Stimulated activated CD4-positive, alpha-beta T cell treated with anti-CD3 and anti-CD28 coated beads, Interleukin-1b, Interleukin-23, amount 100 ng/mL, for 4 hours (primary cell): ENCODE data around the gene CNFN.

Source experiments
- DNase-seq, 2 donors: peaks; one replicate each; pipeline ENCODE4 v3.0.0-alpha.2; 2020; ENCODE audit warnings: low read depth in 2 of 2

CNFN gene

GRCh38 chr19:42389899-42390298 is at the start of gene CNFN:
TSS of gene CNFN (minus strand) at chr19:42390297. CDS start at chr19:42389037, 1,260 bp downstream.
- DNase-seq, result no peak

GRCh38 chr19:42436006-42436405 is 45.9 kb upstream of the CNFN start:
- no peak for DNase-seq

DNA sequence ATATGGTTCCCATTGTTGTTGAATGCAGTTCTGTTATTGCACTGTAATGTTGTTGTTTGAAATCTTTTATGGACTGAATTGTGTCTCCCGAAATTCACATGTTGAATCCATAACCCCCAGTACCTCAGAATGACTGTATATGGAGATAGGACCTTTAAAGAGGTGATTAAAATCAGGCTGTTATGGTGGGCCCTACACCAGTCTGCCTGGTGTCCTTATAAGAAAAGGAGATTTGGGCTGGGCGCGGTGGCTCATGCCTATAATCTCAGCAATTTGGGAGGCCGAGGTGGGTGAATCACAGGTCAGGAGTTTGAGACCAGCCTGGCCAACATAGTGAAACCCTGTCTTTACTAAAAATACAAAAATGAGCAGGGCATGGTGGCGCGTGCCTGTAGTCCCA is 45.2 kb upstream of the CNFN start:
- DNase-seq, result no peak

DNA sequence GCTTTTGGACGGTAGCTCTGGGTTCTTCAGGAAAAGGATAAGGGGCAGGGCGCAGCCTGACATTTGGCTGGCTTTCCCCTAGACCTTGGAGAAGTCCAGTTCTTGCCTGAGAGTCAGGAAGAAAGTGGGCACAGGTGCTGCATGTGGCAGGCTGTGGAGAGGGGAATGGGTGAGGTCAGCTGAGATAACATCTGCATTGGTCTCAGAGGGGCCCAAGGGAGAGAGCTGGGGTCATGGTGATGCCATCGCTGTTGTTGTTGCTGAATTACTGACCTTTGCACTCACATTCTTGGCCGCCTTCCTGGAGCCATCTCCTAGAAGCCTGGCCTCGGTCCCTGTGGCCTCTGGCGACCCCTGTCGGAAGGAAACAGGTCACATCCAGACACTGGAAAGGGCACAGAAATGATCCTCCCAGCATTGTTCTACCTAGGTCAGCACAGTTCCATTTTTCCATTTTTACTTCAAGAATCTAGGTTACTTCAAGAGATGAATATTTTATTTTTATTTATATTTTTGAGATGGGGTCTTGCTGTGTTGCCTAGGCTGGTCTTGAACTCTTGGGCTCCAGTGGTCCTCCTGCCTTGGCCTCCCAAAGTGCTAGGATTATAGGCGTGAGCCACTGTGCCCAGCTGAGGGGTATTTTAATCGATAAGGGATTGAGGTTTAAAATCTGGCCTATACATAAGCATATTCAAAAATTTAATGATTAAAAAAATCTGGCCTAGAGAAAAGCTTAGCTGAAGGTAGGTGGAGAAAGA is 43.6 kb upstream of the CNFN start:
- DNase-seq, result peak; percentile 53 to 61

DNA sequence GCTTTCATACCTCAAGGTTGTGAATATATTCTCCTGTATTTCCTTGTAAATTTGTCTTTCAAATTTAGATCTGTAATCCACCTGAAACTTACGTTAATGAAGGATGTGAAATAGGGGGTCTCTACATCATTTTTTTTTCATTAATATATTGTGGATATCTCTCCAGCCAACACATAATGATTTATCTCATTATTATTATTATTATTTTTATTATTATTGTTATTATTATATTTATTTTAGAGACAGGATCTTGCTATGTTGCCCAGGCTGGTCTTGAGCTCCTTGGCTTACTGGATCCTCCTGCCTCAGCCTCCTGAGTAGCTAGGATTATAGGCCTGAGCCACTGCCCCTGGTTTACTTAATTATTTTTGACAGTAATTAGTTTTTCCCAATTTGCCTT is 41.4 kb upstream of the CNFN start:
- no peak for DNase-seq

DNA sequence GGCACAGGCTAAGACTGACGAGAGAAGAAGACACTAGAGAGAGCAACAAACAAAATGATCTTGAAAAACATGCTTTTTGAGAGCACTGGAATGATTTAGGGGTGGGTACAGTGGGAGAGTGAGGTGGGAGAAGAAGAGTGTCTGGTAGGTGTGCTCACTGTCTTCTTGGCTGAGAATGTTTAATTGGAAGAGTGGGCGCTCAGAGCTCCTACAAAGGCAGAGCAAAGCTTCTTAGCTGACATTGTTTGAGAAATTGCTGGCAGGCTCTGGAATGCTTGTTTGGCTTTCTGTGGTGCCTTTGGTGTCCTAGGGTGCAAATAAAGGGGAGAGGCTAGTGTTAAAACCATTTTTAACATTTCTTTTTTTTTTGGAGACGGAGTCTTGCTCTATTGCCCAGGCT is 38.6 kb upstream of the CNFN start:
- DNase-seq, result no peak

- no peak for DNase-seq
Measured at GRCh38 chr19:42427313-42427712, 37.2 kb upstream of the CNFN start, which contains the start of gene LIPE. TSS of gene LIPE (minus strand) at chr19:42427388. CDS start at chr19:42427149, 239 bp downstream.

GRCh38 chr19:42426643-42427042 is 36.5 kb upstream of the CNFN start:
- no peak for DNase-seq

DNA sequence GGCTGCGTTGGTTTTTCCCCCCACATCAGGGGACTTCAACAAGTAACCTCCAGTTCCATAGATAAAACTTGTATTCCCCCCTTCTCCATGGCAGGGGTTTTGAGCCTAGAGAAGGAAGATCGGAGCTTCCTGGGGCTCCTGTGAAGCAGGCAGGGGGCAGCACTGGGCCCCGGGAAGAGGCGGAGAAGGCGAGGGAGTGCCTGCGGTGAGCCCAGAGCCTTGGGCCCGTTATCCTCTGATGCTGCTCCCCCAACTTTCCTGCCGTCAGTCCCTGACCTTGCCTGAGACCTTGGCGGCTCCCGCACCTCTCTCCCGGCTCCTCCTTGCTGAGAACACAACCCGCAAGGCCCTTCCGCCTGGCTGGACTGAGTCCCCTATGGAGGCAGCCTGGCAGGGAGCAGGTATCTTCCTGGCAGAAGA is 34.6 kb upstream of the CNFN start:
- DNase-seq, result no peak

- DNase-seq, result no peak
Measured at GRCh38 chr19:42424345-42424707, 34.2 kb upstream of the CNFN start.

GRCh38 chr19:42423462-42424344 is 33.6 kb upstream of the CNFN start:
- DNase-seq, result peak; percentile 91 to 93

DNA sequence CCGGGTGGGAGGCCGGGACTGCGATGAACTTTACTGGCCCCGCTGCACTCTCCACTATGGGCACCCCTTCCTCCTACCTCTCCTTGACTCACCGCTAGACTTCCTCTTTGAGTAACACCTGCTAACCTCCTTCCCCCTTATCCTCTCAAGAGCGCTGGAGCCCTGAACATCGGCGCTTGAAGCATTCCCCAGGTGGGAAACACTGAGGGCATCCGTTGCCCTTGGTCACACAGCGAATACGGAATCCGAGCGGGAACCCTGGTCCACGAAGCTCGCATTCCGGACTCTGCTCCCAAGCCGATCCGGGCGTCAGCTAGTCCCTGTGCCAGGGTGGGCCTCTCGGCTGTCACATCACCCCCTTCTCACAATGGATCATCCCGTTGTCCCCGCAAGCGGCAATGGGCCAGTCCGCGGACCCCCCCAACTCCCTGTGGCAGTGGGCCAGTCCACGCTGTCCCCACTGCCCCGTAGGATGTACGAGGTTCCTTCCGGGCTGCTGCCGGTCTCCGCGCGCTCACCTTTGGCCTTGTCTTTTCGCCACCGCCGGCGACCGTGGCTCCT is 32.9 kb upstream of the CNFN start:
- peak; percentile 22 to 23 for DNase-seq

DNA sequence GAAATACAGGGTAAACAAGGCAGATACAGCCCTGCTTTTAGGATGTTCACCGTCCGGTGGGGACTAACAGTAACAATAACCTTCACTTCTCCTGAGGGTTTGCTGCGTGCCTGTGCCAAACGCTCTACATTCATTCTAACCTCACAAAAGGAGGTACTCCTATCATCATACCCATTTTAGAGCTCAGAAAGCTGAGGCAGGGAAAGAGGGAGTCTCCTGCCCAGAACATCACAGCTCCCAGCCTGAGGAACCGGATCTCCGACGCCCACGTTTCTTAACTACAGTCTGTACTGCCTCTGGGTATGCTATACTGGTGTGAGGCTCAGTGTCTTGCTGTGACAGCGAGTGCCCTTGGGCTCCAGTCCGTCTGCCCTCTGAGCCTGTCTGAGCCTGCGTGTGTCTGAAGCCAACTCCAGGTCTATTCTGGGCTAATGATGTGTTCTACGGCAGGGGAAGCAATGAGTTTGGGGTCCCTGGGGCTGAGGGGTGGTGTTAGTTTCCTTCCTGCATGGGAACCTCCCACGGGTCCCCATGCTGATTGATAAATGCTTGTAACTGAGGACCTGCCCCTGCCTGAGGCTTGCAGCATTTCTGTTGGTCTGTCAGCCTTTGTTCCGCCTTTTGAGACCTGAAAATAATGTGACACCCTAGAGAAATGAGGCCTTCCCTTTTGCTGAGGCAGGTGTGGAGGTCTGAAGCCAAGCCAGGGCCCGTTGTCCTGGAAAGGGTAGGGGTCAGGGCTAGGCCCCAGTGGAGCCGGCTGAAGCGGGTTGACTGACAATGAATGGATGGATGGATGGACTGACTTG is 32.2 kb upstream of the CNFN start:
- no peak for DNase-seq

- DNase-seq, result no peak
Measured at GRCh38 chr19:42421591-42422031, 31.5 kb upstream of the CNFN start.

GRCh38 chr19:42421101-42421500 is 31.0 kb upstream of the CNFN start:
- DNase-seq, result no peak

DNA sequence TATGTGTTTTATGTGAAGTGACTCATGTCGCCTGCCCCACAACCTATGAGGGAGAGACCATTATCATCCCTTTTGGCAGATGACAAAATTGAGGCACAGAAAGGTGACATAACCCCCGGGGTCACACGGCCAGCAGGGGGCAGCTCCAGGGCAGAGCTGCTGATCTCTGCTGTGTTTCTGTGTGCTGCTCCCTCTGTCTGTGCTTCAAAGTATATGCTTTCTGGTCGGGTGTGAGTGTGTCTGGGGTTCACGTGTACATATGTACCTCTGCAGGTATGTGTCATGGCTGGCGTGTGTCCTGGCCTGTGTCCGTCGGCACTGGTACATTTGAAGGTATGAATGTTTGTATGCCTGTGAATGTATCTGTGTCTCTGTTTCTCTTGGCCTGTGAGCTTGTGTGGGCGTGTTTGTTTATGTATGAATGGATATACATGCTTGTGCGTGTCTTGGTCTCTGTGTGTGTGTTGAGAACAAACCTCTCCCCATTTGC is 30.0 kb upstream of the CNFN start:
- DNase-seq, result peak; percentile 70 to 72

- no peak for DNase-seq
Measured at GRCh38 chr19:42419309-42419708, 29.2 kb upstream of the CNFN start.

DNA sequence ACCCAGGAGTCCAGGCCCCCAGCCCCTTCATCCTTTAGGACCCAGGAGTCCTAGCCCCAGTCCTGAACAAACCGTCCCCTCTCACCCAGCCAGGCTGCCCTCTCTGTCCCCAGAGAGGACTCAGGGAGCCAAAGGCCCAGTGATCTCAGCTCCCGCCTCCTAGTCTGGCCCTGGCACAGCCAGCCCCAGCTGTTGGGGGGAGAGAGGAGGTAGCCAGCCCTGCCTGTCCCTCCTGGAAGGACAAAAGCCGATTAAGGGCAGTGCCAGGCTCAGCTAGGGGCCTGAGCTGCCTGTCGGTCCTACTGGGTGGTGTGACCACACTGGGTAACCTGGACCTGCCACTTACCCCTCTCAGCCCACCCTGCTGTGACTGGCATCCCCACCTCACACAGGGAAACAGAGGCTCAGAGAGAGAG is 22.6 kb upstream of the CNFN start:
- no peak for DNase-seq

GRCh38 chr19:42412227-42412626 is 22.1 kb upstream of the CNFN start:
- DNase-seq, result no peak

DNA sequence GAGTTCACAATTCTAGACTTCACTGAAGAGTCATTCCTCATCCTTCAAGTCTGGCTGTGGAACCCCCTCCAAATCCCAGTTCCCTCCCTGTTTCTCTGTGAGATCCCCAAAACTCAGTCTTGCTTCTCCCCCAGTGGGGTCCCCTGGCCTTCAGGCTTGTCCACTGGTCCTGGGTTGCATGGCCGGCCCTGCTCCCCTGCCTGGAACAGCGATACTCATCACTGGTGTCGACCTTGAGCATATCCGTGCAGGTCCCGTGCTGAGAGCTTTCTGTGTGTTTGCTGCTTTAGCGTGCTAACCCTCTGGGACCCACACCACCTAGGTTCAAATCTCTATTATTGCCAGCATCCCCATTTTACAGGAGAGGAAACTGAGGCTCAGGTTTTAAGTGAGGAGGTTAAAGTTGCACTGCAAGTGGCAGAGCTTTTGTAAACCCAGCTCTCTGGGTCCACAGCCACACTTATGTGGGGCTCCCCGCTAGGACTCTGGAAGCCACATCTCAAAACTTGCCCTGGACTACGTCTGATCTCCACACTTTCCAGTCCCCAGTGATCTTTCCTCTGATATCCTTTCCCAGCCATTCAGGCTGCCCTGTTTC is 21.6 kb upstream of the CNFN start:
- DNase-seq, result no peak

- DNase-seq, result no peak
Measured at GRCh38 chr19:42410371-42410770, 20.3 kb upstream of the CNFN start.
